A673 (cell line): Measurements from ENCODE around the gene UNC13D. TPM values are rescaled to one million over a fixed set of nuclear protein-coding genes. Genes with fewer than 3 reads are reported as not detected.

Source experiments
- BruUV-seq: library from RNA; stranded (reverse); fragments of 400-500 nt; replicated peaks from 2 replicates; lab custom pipeline; 2021; lab: Mats Ljungman, UMichigan
- CTCF ChIA-PET: fragments of 300-600 bp; sonication (Branson Sonifier 250); formaldehyde crosslinking; loops from one replicate; lab custom pipeline; 2022; ENCODE audit warnings: antibody characterized with exemption; lab: Charles Lee
- POLR2A ChIA-PET: fragments of 300-600 bp; sonication (Branson Sonifier 250); formaldehyde crosslinking; loops from one replicate; lab custom pipeline; 2022; ENCODE audit warnings: antibody characterized with exemption; ENCODE audit not compliant: low non-redundant PET; lab: Charles Lee
- DNase-seq: peaks from one replicate; pipeline ENCODE4 v3.0.0-alpha.2; 2015; ENCODE audit warnings: low spot score
- H3K27ac ChIP-seq: fragments of 200-600 bp; sonication (generic); 2 replicates; pipeline ENCODE4 v1.5.1; 2016; ENCODE audit warnings: mixed run types, low read depth, mild to moderate bottlenecking, mixed read lengths, antibody characterized with exemption, low read length; ENCODE audit not compliant: poor library complexity, severe bottlenecking
- H3K27me3 ChIP-seq: fragments of 200-600 bp; sonication (generic); replicated peaks from 2 replicates; pipeline ENCODE4 v1.6.1; 2017; ENCODE audit warnings: mixed run types, low read depth, mild to moderate bottlenecking, mixed read lengths, antibody characterized with exemption, low read length; ENCODE audit not compliant: insufficient read depth, poor library complexity
- H3K36me3 ChIP-seq: fragments of 200-600 bp; sonication (generic); 2 replicates; pipeline ENCODE4 v1.6.1; 2016; ENCODE audit warnings: mixed run types, mild to moderate bottlenecking, mixed read lengths, antibody characterized with exemption, low read length; ENCODE audit not compliant: insufficient read depth, poor library complexity, severe bottlenecking
- H3K4me1 ChIP-seq: fragments of 200-600 bp; sonication (generic); 2 replicates; pipeline ENCODE4 v1.6.1; 2017; ENCODE audit warnings: mixed run types, mild to moderate bottlenecking, mixed read lengths, antibody characterized with exemption, low read length; ENCODE audit not compliant: insufficient read depth, poor library complexity, severe bottlenecking
- H3K4me3 ChIP-seq: fragments of 200-600 bp; sonication (generic); 2 replicates; pipeline ENCODE4 v1.5.1; 2016; ENCODE audit warnings: low read depth, mixed run types, mild to moderate bottlenecking, mixed read lengths, low read length; ENCODE audit not compliant: poor library complexity, severe bottlenecking
- H3K9me3 ChIP-seq: fragments of 200-600 bp; sonication (generic); 2 replicates; pipeline ENCODE4 v1.6.1; 2016; ENCODE audit warnings: mixed run types, low read depth, mild to moderate bottlenecking, mixed read lengths, antibody characterized with exemption, low read length; ENCODE audit not compliant: poor library complexity, severe bottlenecking
- CTCF ChIP-seq: fragments of 300-800, 200-600 bp; sonication (generic); conservative IDR thresholded peaks from 2 replicates; pipeline ENCODE4 v1.5.1; 2017; ENCODE audit warnings: low read depth, mild to moderate bottlenecking, antibody characterized with exemption, low read length, moderate library complexity, mixed read lengths
- EZH2 ChIP-seq: fragments of 200-600 bp; sonication (generic); IDR thresholded peaks from 2 replicates; pipeline ENCODE4 v1.6.1; 2017; ENCODE audit warnings: borderline replicate concordance, low read depth, mild to moderate bottlenecking, mixed read lengths, antibody characterized with exemption, low read length; ENCODE audit not compliant: poor library complexity, severe bottlenecking
- intact Hi-C: fragments of 100-400 bp; cut with micrococcal nuclease; formaldehyde crosslinking; loops from one replicate; pipeline ENCODE4 v1.10.0; 2022; ENCODE audit not compliant: unreplicated experiment
- total RNA-seq: library from RNA; stranded (reverse); gene quantifications from 2 replicates; pipeline ENCODE4 v1.2.3, GENCODE V29; 2021

The UNC13D gene
- total RNA-seq, 1 experiment from 2014 or later = 0.37 TPM

DNA sequence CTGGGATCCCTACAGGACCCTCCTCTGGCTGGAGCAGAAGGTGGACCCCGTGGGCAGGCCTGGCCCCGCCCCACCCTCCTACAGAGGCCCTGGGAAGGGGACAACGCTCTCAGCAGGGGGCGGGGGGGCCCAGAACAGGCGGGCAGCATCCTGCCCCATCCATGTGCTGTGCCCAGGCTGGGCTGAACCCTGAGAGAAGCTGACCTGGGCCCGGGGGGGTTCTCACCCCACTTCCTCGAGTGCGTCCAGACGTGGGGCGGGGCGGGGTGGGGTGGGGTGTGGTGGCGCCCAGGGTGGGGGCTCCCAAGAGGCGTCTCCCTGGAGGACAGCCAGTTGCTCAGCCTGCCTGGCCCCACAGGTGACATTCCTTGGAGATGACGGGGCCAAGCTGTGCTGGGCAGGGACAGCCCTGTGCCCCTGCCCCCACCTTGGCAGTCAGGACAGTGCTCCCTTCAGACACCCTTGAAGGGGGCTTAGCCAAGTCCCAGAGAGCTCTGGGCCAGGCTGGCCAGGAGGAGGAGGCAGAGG, 390 bp upstream of the UNC13D start:
- no TSS peak for BruUV-seq
- H3K4me3 ChIP-seq = no peak overlapping the region

DNA sequence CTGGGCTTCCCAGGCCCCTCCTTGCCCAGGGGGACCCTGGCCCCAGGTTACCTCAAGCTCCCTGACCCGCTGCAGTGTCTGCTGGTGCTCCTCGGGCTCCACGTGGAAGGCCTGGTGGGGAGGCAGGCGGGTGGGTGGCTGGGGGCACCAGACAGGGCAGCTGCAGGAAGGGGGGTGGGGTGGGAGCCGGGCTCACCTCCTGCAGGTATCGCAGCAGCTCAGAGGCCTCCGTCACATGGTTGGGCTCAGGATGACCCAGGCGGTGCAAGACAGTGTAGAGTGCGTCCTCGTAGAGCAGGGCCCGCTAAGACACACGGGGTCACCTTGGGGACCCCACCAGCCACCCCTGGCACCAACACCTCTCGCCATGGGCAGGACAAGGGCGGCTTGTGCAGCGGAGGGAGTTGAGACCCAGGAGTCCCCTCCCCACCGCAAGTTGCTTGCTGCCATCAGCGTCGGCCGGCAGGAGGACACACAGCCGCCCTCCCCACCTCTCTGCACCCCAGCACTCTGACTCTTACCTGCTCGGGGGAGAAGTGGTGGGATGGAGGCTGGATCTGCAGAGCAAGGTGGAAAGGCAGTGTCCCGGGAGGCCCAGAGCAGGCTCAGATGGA, 1.1 kb downstream of the UNC13D start:
- Histone ChIP-seq H3K27me3 (no peaks in the 10 kb centered on the region), H3K27ac (no peak overlapping the region), H3K4me3 (no peak overlapping the region), H3K36me3 (peaks cover 14% of the 10 kb centered on the region), H3K9me3 (no peaks in the 10 kb centered on the region), H3K4me1 (no peaks in the 10 kb centered on the region)
- ChIA-PET POLR2A (no interaction called here), CTCF (interaction anchor here (0.6 kb wide), 1 partner anchor 98 kb away, joined by 3 read pairs; no protein-coding TSS in a partner anchor)
- TF ChIP-seq CTCF (no peak), EZH2 (no peak)
- BruUV-seq = no TSS peak
- intact Hi-C loops = no loop called here
- DNase-seq = no peak

More for the DNA sequence above, 390 bp upstream of the UNC13D start:
- TF ChIP-seq CTCF (no peak), EZH2 (no peak)
- peaks cover 28% of the 10 kb centered on the region for H3K36me3 ChIP-seq
- H3K4me1 ChIP-seq = no peaks in the 10 kb centered on the region
- H3K9me3 ChIP-seq = no peaks in the 10 kb centered on the region
- H3K27me3 ChIP-seq = no peaks in the 10 kb centered on the region
- intact Hi-C loops = no loop called here
- H3K27ac ChIP-seq = no peak overlapping the region
- no peak for DNase-seq
- POLR2A ChIA-PET = no interaction called here
- CTCF ChIA-PET = no interaction called here

- intact Hi-C loops = no loop called here
- H3K27me3 ChIP-seq = no peaks in the 10 kb centered on the region
- BruUV-seq = no TSS peak
- TF ChIP-seq CTCF (no peak), EZH2 (no peak)
- POLR2A ChIA-PET = no interaction called here
- no peak for DNase-seq
- H3K27ac ChIP-seq = no peak overlapping the region
- CTCF ChIA-PET = no interaction called here
- H3K36me3 ChIP-seq = peaks cover 8% of the 10 kb centered on the region
- H3K4me1 ChIP-seq = no peaks in the 10 kb centered on the region
- no peak overlapping the region for H3K4me3 ChIP-seq
- H3K9me3 ChIP-seq = no peaks in the 10 kb centered on the region
Observed at GRCh38 chr17:75842411-75842810, 1.8 kb downstream of the UNC13D start.
